Mesodermal cell (in vitro differentiated cells): ENCODE data around the gene GABRR2. TPM values are rescaled to one million over a fixed set of nuclear protein-coding genes. Genes with fewer than 3 reads are reported as not detected.

ENCODE experiments used
- H3K27ac ChIP-seq: 2 replicates; pipeline ENCODE4 v1.7.0; 2013; ENCODE audit warnings: mild to moderate bottlenecking, low read depth, low read length, moderate library complexity; ENCODE audit not compliant: severe bottlenecking
- H3K36me3 ChIP-seq: 2 replicates; pipeline ENCODE4 v1.7.1; 2013; ENCODE audit warnings: mild to moderate bottlenecking, low read length, moderate library complexity; ENCODE audit not compliant: control insufficient read depth, insufficient read depth
- H3K4me1 ChIP-seq: one replicate; pipeline ENCODE4 v1.7.1; 2013; ENCODE audit warnings: mild to moderate bottlenecking, low read length; ENCODE audit not compliant: insufficient read depth, control insufficient read depth, poor library complexity, severe bottlenecking
- H3K4me3 ChIP-seq: 2 replicates; pipeline ENCODE4 v1.7.0; 2013; ENCODE audit warnings: low read length, control low read depth, mild to moderate bottlenecking; ENCODE audit not compliant: insufficient read depth, poor library complexity, severe bottlenecking; ENCODE audit errors: extremely low read depth
- H3K9me3 ChIP-seq: 2 replicates; pipeline ENCODE4 v1.7.1; 2013; ENCODE audit warnings: mild to moderate bottlenecking, low read length, moderate library complexity; ENCODE audit not compliant: control insufficient read depth
- WGBS, 2 experiments: methylation state at CpG; one replicate each; pipeline ENCODE4 v1.1.5; 2013; ENCODE audit warnings: missing lambda C conversion rate in 2 of 2; ENCODE audit not compliant: insufficient coverage in 2 of 2; 5-methylcytosine and 5-hydroxymethylcytosine counted together
- polyA plus RNA-seq, 2 experiments: library from polyadenylated mRNA; stranded (reverse); fragments of 50-300 nt; gene quantifications; one replicate each; pipeline ENCODE4 v1.2.3, GENCODE V29; 2013

GABRR2 gene
- polyA plus RNA-seq (2013, experiment 1 of 2) = 1.00 TPM
- 0.56 TPM for polyA plus RNA-seq (2013, experiment 2 of 2)

DNA sequence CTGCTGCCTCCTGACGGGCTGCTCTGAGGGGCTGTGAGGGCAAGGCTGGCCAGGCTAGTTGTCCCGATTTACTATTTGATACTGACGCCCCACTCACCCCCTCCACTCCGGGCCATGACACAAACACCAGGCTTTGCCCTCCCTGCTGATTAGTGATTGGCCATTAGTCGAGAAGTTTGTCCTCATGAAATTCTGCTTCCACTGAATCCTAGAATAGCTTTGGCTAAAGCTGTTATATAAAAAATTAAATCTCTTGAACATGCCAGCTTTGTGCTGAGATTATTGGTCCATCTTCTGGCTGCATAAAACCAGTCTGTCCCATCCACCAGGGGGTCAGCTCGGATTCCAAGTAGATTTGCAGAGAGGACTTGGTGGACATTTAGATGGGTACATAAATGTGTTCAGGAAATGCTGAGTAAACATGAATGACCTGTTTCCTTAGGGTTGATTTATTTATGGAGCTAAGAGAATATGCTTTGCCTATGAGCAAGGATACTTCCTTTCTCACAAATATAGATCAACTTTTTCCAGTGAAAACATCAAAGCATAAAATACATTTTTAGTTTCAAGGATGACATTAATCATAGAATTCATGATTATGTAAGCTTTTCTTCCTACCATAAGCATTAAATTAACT is at the start of gene GABRR2:
Gene GABRR2, minus strand, starts transcription at position 51 of the 637 bp plus-strand sequence. CDS start 134 bp downstream, outside the sequence.
- peaks cover 7% of the 10 kb centered on the region for H3K36me3 ChIP-seq
- WGBS, 2 experiments = 94 to 97% methylated on average over 4 to 5 of the region's 6 CpGs

DNA sequence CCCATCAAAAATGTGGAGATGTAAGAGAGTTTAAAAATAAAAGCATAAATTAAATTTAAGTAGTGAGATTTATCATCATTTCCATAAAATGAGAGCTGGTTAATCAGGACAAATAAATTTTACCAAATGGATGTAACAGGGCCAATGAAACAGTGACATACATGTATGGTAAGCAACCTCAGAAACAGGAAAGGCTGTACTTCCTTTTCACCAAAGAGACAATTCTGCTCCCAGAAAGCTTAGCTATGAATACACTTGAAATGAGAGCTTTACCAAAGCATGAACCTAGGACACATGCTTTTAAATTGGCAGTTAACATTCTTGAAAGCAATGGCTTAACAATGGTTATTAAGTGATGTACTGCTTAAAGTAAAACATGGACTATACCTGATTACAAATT is 49.5 kb upstream of the GABRR2 start:
- Histone ChIP-seq H3K36me3 (no peaks in the 10 kb centered on the region), H3K4me3 (no peak overlapping the region), H3K27ac (no peak overlapping the region), H3K4me1 (no peaks in the 10 kb centered on the region), H3K9me3 (no peaks in the 10 kb centered on the region)

More for the DNA sequence above, at the start of gene GABRR2:
- H3K4me3 ChIP-seq = no peak within 1 kb of the TSS
- H3K9me3 ChIP-seq = peaks cover 4% of the 10 kb centered on the region
- H3K27ac ChIP-seq = no peak within 1 kb of the TSS
- peaks cover 17% of the 10 kb centered on the region for H3K4me1 ChIP-seq

DNA sequence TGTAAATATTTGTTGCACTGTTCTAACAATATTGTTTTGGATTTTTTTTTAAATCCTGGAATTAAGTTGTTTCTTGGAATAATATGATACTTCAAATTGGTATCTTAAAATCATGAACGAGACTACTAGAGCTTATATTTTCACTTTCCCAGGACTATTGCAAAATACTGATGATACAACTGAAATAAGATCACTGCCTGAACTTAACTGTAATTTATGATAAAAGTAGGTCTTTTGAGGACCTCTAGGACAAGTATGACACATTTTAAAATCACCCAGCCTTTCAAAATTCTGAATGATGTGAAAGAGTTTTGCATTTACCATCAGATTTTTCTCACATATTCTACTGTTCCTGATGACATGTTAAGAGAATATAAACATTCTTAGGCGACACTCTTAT is 46.1 kb upstream of the GABRR2 start:
- H3K27ac ChIP-seq = no peak overlapping the region
- no peak overlapping the region for H3K4me3 ChIP-seq
- WGBS, 2 experiments = 100% methylated on average over 1 of the region's 2 CpGs; no CpG with 5 or more reads in 1 of the 2 experiments
- H3K9me3 ChIP-seq = no peaks in the 10 kb centered on the region
- H3K4me1 ChIP-seq = no peaks in the 10 kb centered on the region
- no peaks in the 10 kb centered on the region for H3K36me3 ChIP-seq

DNA sequence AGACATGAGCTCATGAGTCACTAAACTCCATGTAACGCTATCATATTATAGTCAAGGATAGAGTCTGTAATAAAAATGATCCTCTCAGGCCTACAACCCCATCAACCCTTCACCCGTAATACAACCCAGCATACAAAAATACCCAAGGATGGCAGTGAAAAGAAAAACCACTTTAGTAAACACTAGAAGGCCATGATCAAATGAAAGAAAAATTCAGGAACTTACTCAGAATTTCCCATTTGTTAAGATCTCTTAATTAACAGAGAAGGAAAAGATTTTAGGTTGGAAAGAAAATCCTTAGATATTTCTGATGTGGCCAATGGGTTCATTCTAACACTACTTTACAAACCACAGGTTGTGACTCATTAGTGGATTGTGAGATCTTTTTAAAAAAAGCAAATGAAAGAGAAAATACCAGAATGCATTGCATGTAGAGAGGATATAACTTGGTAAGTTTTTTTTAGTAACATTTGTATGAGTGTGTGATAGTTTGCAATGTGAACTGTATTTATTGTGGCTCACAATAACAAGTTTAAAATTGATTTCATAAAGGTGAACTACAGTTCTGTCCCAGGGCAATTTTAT is 45.4 kb upstream of the GABRR2 start:
- Histone ChIP-seq H3K4me3 (no peak overlapping the region), H3K9me3 (no peaks in the 10 kb centered on the region), H3K27ac (no peak overlapping the region), H3K36me3 (no peaks in the 10 kb centered on the region), H3K4me1 (no peaks in the 10 kb centered on the region)
- WGBS, 2 experiments = 100% methylated on average over 1 of the region's 2 CpGs; no CpG with 5 or more reads in 1 of the 2 experiments

DNA sequence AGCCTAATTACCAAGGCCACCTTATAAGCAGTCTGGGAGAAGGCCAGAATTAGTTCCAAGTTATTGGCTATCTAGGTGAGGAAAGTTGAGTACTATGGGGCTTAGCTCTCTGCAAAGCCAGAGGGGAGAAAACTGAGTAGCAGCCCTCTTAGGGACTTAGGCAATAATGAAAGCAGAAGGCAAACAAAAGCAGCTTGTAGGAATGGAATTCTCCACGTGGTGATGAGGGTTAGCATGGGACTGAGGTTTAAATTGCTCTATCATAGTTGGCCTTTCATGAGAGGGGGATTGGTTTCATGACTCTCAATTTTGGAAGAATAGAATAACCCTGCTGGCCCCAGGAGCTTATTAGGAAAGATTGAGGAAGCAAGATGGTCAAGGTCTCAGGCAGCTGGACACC is 44.5 kb upstream of the GABRR2 start:
- Histone ChIP-seq H3K4me1 (no peaks in the 10 kb centered on the region), H3K36me3 (no peaks in the 10 kb centered on the region), H3K9me3 (no peaks in the 10 kb centered on the region), H3K4me3 (no peak overlapping the region), H3K27ac (no peak overlapping the region)
- 33 to 40% methylated on average over 1 of the region's 1 CpG for WGBS, 2 experiments

DNA sequence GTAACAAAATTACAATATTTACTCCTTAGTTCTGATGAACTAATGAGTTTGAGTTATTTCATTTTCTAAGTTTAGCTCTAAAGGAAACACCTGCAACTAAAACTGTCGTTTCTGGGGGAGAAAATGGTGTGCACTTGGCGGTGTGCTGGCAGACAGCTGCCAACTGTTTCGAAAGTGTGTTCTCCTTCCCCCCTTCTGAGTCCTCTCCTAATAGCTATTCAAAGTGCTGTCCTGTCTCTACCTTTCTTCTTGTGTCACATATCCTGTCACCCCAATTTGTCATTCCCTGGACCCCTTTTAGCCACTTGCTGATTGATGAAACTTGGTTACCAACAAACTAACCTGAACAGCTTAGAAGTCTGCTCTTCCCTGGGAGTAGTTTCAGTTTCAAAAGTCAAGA is 42.3 kb upstream of the GABRR2 start:
- Histone ChIP-seq H3K9me3 (no peaks in the 10 kb centered on the region), H3K4me3 (no peak overlapping the region), H3K4me1 (no peaks in the 10 kb centered on the region), H3K27ac (no peak overlapping the region), H3K36me3 (no peaks in the 10 kb centered on the region)
- WGBS, 2 experiments = 79 to 94% methylated on average over 2 to 3 of the region's 3 CpGs

DNA sequence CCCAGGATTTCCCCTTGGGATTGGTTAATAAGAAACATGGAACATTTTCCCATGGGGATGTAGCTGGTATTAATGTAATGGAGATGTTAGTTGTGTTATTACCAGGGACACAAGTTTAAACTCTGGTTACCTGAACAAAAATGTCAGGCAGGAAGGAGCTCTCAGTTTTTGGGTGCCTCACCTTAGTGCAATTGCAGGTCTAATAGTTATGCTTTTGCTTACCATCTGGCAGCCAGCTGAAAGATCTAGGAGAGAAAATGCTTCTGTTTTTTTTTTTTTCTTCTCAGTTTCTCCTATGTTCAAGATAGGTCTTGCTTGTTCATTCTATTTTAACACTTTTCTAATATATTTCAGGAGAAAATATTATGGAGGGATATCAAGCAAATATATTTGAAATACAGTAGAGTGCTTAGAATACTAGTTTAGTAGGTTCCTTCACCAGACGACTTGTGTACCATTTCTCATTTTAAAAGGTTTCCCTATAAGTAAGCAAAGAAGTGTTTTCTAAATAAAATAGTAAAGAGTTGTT is 41.6 kb upstream of the GABRR2 start:
- Histone ChIP-seq H3K9me3 (no peaks in the 10 kb centered on the region), H3K36me3 (no peaks in the 10 kb centered on the region), H3K4me1 (no peaks in the 10 kb centered on the region), H3K4me3 (no peak overlapping the region), H3K27ac (no peak overlapping the region)
- whole genome bisulfite sequencing, 2 experiments = no CpG with 5 or more reads among the region's 1 CpG

DNA sequence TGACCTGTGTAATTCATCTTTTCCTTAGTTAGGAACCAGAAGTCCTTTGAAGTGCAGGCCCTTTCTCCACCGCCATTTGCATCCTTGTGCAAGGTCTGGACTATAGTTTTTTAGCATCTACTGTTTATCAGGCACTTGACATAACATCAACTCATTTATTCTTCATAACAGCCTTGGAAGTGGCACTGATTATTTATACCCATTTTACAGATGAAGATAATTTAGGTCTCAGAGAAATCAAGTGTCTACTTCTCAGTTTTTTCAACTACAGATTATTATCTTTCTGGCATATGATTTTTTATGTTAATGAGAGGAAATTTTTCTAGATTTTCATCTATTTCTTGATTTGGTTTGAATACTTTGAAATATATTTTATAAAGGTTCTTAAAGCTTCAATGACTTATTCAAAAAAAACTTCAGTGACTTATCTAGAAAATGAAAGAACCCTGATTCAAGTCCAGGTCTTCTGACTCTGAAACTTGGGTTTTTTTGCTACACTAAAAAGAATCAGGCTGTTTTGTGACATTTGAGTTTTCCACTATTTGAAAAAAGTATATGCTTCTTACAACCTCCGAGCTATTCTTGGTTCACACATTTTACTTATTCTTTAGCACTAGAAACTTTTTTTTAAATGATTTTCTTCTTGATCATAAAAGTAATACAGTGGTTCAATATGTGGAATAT is 40.6 kb upstream of the GABRR2 start:
- Histone ChIP-seq H3K4me1 (peaks cover under 1% of the 10 kb centered on the region), H3K36me3 (no peaks in the 10 kb centered on the region), H3K9me3 (no peaks in the 10 kb centered on the region), H3K27ac (no peak overlapping the region), H3K4me3 (no peak overlapping the region)
- WGBS, 2 experiments = 78 to 88% methylated on average over 1 of the region's 2 CpGs

DNA sequence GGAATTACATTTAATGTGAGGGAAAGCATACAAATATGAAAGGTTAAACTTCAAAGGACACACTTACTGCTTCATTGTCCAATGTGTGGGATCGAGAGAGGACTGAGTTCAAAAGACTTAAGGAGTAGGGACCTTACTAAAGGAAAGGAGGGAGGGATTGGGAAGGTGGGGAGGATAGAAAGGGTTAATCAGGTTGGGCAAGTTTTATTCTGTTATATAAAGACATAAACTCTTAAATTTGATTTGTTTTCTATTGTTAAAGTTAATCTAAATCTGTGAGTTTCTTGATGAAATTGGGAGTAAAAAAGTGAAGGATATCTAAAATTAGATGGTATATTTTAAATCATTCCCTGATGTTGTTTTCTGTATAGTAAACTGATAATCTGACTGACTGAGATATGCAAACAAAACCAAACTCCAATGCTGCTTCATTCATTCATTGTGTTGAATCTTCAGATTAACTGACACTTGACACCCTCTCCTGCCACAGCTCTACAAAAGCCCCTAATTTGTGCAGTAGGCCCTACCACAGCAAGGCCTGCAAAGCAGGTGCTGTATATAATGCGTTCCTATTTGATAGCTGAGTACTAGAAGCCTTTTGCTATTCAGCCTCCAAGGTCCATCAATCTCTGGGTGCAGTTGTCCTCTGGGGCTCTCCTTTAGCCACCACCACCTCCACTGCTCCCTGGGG is 38.7 kb upstream of the GABRR2 start:
- H3K4me3 ChIP-seq = peak overlapping the region; percentile 81
- H3K27ac ChIP-seq = peak overlapping the region; percentile 99

DNA sequence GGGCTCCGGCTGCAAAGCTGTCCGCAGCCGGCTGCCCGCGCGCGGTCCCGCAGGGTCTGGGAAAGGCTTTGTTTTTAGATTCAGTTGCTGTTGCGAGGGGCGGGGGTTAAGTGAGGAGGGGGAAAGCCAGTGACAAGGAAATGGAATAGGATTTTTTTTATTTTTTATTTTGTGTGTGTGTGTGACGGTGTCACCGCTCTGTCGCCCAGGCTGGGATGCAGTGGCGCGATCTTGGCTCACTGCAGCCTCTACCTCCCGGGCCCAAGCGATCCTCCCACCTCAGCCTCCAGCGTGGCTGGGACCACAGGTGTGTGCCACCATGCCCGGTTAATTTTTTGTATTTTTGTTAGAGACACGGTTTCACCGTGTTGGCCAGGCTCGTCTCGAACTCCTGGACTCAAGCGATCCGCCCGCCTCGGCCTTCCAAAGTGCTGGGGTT is 38.0 kb upstream of the GABRR2 start:
- Histone ChIP-seq H3K9me3 (no peaks in the 10 kb centered on the region), H3K27ac (peak overlapping the region; percentile 99), H3K36me3 (peaks cover 8% of the 10 kb centered on the region), H3K4me3 (peak overlapping the region; percentile 81), H3K4me1 (peaks cover 25% of the 10 kb centered on the region)
- WGBS, 2 experiments = 55 to 73% methylated on average over 19 to 26 of the region's 27 CpGs

More for the DNA sequence above, 38.7 kb upstream of the GABRR2 start:
- Histone ChIP-seq H3K36me3 (peaks cover 8% of the 10 kb centered on the region), H3K4me1 (peaks cover 18% of the 10 kb centered on the region), H3K9me3 (no peaks in the 10 kb centered on the region)
- WGBS, 2 experiments = 80 to 100% methylated on average over 1 of the region's 2 CpGs
